NCI-H2107 treated with DMSO at 0.1 percent for 48 hours (cell line): ENCODE measurements around the gene AVEN.

Source experiments
- DNase-seq: peaks from one replicate; lab custom pipeline; 2025; ENCODE audit not compliant: unreplicated experiment; lab: John Stamatoyannopoulos, UW

The AVEN gene

DNA sequence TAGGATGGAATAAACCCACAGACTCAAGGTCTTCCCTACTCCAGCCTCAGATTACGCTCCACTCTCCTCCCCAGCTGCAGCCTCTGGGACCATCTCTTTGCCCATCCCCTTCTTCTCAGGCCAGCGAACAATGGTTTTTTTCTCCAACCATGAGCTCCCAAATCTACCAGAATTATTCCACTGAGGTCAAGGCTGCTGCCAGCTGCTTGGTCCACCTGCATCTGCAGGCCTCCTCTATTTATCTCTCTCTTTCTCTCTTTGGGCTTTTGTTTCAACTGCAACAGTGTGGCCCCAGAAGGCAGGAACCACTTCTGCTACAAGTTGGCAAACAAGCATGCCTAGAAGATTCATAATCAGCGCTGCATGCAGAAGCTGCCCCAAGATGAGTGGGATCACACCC lies 51.6 kb downstream of the AVEN start:
- DNase-seq: no peak

DNA sequence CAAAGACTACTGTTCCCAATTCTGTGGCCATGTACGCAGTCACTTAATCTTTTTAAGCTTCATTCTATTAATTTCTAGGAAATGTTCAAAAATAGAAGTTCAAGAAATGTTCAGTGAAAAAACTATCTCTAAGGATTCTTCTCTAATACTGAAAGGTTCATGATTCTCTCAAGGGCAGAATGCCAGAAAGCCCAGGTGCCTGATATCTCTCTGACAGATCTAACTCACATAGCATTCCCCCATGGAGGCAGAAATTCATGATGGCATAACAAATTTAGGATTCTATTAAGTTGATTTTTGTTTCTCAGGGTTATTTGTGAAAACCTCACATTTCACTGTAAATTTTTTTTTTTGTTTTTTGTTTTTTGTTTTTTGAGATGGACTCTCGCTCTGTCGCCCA lies 53.3 kb downstream of the AVEN start:
- no peak for DNase-seq

DNA sequence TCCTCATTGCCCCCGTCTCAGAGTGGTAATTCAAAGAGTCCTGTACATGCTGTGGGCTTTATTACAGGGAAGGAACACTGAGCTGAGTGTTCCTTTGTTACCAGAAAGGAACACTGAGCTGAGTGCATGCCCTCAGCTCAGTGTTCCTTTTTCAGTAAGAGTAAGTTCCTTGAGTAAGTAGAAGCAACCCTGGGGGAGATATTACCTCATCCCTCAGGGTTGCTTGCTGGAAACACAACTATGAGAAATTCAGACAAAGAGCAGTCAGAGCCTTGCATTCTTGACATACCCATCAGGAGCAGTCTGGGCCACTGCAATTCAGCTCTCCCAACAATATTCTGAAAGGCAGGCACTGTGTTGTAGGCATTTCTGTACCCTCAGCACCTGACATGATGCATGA lies 53.7 kb downstream of the AVEN start:
- DNase-seq: no peak

DNA sequence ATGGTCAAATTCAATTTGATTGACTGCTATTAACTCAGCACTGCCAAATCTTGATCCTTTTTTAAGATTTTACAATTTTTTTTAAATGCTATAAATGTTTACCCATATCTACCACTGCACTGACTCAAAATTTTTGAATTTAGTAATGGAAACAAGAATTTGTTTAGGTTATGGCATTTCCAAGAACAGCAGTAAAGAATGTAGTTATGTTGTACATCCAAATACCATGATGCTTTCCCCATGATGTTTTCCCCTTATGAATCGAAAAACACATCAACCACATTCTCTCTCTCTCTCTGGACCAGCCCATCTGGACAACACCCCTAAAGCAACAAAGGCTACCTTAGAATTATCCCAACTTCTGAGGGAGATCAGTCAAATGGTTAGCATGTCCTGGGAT lies 56.5 kb downstream of the AVEN start:
- no peak for DNase-seq

DNA sequence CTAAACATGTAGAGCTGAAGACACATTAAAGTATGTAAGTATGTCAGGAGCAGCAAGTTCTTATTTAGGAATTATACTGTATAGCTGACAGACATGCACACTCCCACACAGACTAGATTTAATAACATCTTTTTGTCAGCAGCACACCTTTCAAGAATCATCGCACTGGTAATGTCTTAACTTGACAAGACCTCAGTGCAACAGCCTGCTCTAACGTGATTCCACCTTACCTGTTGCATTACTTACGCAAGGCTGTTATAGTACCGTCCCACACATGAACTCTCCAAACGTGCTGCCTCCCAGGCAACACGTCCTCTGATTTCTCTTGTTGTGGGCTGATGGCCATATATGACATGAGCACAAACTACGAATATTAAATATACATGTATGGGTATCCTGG lies 58.8 kb downstream of the AVEN start:
- no peak for DNase-seq

DNA sequence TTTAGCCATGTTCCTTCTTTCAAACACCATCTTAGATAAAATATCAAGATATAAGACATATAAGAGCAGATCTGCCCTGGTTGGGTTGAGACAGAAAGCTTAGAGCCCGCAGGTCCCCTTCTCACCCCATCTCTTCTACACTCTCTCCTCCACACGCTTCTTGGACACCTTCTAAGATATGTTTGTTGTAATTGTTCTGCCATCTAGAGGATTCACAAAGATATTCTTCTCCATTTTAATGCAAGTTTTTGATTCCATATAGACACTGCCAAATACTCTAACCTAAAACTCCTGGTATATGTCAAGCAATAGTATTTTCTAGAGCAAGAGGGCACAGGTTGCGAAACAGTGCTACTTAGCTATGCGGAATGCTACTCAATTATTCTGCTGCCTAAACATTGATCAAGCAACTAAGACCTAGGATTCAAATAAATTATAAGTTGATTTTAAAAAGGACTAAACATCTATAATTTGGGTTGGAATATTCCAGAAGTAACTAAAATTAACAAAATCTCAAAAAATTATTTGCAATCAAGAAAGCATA lies 63.9 kb downstream of the AVEN start:
- DNase-seq: no peak

DNA sequence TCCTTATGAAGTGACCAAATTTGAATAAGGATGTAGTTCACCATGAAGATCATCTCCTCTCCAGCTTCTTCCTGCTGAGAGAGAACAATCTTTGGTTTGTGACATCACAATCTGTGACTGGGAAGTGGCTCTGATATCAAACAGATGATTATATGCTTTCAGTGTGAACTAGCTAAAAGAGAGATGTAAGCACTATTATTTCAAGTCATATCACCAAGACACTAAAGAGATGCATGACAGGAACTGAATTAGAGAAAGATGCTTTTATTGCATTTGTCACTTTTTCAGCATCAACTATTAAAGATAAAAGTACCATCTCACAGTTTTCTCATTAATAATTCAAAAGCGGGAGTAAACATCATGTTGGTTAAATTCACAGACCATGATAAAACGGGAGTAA lies 67.2 kb downstream of the AVEN start:
- no peak for DNase-seq

DNA sequence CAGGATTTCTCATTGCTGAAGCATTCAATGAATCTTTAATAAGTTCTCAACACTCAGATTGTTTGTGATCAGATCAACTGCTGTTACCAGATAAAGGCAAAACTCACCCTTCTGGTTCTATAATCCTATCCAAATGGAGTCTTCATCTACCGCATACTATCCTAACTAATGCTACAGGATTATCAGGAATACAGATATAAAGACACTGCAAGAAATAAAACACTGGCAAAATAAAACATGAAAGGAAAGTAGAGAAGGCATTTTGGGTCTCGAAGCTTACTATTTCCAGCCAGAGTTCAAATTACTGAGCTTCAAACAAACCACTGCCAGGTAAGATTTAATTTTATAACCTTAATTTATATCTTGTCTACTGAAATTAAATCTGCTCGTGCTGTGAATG lies 70.2 kb downstream of the AVEN start:
- no peak for DNase-seq

DNA sequence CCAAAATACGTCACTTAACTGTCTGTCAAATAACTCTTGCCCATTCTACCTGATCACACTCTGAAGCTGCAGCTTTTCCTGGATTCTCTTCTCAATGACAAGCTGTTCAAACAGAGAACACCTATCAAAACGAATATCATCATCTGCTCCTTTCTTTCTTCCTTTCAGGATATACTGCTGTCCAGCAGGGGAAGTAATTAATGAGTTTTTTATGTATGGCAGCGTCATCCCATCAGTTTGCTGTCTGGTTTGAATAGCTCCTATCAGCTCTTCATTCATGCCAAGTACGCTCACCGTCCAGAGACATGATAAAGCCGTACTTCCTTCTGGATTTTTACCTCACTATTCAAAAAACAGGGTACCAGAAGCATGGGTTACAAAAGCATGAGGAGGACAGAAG lies 70.8 kb downstream of the AVEN start, which contains the start of gene CHRM5:
TSS of gene CHRM5 (plus strand) at position 274 of the 400 bp plus-strand sequence. CDS start 94,221 bp downstream, outside the sequence.
- DNase-seq: no peak

DNA sequence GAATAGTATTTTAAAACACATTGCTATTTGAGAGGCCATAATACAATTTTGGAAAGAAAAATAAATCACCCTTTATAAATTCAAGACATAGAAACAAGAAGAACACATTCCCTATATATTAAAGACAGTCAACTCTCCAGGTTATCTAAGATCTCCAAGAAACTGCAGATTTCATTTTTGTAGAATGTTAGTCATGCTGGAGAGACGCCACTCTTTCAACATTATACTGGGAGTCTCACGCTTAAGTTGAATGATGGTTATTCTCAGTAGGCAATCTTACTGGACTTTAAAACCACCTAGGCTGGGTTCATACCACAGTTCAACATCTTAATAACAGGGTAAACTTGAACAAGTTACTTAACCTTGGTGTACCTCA lies 74.4 kb downstream of the AVEN start:
- no peak for DNase-seq

DNA sequence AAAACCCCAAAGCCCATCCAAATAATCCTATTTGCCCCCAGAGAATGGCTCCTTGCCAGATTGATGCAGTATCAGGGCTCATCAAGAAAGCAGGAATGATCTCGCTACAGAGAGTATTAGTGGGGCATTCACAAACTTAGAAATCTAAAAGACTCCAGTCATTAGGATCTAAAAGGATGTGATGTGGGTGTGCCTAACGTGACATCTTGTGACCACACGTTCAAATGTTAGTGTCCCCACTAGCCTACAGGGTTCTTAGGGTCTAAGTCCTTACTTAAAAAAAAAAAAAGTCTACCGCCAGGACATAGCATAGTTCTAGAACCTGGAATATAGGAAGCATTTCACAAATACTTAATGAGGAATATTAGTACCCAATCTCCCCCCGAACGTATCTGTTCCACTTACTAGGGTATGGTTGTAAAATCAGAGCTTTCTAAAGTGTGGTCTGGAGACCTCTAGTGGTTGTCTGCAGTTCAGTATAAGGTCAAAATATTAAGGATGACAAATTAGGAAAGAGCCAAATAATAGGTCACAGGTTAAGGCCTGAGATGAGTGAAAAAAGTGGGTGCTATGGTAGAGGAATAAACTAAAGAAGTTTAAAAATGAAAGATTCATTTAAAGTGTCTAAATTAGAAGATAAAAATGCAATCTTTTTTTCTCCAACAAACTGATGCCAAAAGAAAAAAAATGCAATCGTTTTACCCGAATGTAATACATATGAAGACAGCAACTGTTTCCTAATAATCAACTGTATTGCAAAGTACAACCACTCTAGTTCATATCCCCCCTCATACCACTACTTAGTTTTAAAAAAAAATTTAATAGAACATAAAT lies 75.0 kb downstream of the AVEN start:
- DNase-seq: no peak

DNA sequence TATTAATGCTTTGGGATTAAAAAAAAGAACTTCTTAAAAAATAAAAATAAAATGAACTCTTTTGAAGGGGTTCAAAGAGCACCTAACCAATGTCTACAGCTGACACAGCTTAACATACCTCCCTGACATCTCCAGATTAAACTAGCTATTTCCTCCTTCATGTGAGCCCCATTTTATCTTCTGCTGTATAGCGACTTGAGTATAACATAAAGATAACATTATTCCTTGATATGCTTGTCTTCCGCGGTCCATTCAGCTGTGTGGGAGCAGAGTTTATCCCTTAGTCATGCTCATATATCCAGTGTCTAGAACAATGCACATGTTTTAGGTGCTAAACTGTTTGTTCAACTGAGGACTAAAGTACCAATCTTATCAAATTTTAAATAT lies 78.5 kb downstream of the AVEN start:
- DNase-seq: no peak

DNA sequence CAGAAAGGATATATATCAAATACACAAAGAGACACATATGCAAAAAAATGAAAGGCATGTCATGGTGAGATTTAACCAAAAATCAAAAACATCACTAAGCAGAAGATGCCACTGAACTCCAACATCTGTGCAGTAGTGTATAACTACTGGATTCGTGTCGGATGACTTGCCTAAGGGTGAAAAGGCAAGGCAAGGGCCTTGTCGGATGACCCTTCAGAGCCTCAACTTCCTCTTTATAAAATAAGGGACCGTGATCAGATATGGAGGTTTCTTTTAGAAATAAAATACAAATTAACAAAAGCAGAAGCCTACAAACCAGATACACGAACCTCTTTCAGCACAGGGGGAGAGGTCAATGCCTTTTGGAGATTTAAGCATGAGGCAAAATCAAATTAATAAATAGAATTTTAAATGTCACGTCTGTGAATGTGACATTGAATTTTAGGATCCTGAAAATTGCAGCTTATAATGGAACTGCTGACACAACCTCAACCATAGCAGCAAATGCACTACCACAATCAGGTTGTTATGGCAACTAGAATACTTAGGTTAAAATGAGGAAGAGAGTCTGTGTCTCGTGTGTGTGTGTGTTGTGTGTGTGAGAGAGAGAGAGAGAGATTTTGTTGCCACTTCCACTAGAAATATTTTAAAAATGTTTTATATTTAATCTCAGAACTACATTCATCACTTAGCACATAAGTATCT lies 79.0 kb downstream of the AVEN start:
- DNase-seq: no peak

DNA sequence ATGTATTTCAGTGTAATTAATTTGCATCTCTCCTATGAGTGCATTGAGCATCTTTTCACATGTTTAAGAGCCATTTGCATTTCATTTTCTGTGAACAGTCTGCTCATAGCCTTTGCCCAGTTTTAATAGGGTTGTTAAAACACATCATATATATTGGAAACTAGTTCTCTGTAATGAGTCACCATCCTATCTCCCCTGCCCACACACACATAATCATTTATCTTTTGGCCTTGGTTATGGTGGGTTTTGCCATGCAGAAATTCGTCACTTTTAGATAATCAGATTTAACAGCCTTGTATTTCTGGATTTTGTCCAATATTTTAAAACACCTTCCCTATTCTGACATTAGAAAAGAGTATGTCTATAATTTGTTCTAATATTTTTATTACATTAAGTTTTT lies 82.6 kb downstream of the AVEN start:
- no peak for DNase-seq

DNA sequence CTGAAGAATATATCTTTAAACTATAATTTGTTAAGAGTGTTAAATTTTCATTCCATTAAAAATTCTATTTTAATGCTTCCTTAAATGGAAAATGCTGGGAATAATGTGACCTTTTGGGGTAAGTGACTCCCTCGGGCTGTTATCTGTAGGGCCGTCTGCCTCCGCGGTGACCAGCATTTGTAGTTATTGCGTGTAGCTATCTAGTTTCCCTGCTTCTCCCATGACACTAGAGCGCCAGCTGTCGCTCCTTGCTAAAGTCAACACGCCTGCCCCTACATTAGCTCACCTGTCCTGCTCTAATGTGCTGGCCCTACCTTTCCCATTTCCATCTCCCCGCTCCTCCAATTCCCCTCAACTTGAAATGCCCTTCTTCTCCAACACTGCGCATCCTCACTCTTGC lies 83.1 kb downstream of the AVEN start:
- peak; percentile 50 for DNase-seq

DNA sequence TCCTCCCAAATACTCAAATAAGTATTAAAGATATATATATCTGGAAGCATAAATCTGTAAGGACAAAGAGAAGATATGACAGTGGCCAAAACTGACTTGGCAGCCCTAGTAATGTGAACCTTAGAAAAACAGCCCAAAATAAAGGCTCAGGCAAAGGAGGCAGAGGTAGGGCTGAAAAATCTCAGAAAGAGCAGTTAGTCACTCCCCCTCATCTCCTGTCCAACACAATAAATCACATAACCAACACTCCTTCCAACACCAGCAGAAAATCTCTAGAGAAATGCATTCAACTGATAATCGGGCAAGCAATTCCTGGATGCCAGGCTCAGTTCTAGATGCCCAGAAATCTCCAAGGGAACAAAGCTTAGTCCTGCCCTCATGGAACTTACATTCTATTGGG lies 92.9 kb downstream of the AVEN start:
- DNase-seq: no peak

DNA sequence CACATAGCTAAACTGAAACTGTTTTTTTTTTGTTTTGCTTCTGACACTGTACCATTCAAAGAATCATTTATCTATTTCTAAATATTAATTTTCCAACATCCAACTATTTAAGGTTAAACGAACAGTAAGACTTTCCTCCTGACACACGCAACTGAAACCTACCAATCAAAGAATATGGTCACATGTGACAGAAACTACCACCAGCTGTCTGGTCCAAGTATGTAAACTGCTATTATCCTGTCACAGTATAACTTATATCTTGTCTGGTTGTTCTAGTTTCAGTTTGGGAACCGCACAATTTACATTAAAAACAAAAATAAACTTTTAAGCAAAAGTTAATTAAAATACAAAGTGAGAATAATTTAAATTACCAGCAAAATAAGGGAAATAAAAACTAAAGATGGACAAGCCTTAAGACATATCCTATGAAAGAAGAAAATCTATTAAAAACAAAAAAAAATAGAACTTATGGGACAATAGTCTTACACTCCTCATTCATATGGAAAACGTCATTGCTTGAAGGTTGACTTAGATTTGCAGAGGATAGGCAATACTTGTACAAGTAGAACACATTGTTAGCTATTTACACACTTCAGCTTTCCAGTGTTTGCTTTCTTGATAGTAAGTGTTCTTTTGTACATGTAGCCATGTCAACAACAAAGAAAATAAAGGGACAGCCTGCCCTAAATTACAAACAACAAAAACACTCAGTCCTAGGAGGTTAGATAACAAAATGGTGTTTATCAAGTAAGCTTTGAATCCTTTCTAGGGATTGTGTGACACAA lies 97.5 kb downstream of the AVEN start:
- DNase-seq: peak; percentile 36

DNA sequence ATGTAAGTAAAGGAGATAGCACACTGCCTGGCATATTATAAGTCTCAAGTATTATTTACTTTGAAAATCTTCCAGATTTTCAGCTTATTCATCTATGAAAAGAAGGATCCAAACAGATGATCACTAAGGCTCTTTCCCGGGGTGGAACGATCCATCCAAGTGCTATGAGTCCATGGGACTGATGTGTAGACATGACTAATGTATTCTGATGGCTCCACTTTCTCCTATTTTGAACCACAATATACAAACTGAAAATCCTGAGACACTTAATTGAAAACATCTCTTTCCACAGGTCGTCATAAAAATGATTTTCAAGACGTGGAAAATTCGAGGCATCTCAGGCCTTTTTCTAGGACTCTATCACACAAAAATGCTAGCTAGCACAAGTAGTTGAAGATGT lies 104.1 kb downstream of the AVEN start:
- no peak for DNase-seq

DNA sequence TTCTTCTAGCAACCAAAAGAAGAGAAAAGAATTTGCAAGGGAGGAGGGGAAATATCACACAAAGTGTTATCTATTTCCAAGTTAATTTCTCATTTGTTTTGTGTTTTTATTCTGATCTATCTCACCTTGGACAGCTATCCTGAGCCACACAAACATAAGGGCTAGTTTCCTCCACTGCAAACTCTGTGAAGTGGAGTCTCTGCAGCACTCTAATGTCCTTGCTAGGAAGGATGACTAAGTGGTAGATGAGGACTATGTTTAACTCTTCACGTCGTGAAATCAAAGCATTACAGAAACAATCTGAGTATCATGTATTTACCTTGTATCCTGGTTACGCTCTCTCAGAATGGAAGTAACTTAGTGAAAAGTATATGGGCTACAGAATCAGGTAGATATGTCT lies 104.6 kb downstream of the AVEN start:
- DNase-seq: no peak

DNA sequence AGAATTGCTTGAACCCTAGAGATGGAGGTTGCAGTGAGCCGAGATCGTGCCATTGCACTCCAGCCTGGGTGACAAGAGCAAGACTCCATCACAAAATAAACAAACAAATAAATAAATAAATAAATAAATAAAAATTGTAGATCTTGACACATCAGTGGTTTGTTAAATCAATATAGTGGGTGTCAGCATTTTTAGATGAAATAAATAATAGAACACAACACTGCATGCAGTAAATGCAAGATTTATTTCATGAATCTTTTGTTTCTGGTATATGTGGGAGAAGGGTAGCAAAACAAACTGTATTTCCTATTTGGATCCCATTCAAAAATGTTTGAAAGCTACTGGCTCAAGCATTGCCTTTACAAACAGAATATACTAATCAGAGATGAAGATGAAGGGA lies 106.3 kb downstream of the AVEN start:
- no peak for DNase-seq

DNA sequence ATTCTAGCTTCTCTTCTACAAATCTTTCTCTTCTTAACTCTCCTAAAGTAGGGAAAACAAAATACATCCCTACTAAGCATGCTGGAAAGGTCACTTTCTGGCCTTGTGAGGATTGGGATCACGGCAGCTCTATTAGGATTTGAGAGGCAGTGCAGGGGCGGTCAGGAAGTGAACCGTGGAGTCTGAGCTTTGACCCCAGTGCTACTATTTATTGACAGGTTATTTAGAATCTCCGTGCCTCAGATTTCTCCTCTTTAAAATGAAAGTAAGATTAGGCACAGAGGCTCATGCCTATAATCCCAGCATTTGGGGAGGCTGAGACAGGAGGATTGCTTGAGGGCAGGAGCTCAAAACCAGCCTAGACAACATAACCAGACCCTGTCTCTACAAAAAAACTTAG lies 112.7 kb downstream of the AVEN start:
- DNase-seq: no peak

DNA sequence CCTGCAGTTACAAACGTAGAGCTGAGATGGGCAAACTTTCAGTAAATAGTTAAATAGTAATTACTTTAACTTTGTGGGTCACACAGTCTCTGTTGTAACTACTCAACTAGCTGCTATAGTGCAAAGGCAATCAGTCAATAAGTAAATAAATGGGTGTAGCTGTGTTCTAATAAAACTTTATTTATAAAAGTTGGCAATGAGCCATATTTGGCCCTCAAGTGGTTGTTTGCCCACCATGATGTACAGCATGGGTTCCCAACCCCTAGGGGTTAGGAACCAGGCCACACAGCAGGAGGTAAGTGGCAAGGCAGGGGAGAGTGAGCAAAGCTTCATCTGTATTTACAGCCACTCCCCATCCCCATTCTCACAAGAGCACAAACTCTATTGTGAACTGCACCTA lies 115.6 kb downstream of the AVEN start:
- DNase-seq: no peak
